GM21529 (cell line): ENCODE measurements around the gene NR4A3.
A peak's percentile ranks its signal among the peaks of the same experiment; 100 is the strongest.
"Not testable (repeated sequence)": the region's sequence is repeated elsewhere in the genome, so short reads cannot be mapped to it uniquely, and the experiment has no call there.

Experiments used
- ATAC-seq: cut with Tn5 transposase; IDR thresholded peaks from one replicate; pipeline ENCODE4 v1.9.1; 2021; ENCODE audit not compliant: unreplicated experiment

The NR4A3 gene

DNA sequence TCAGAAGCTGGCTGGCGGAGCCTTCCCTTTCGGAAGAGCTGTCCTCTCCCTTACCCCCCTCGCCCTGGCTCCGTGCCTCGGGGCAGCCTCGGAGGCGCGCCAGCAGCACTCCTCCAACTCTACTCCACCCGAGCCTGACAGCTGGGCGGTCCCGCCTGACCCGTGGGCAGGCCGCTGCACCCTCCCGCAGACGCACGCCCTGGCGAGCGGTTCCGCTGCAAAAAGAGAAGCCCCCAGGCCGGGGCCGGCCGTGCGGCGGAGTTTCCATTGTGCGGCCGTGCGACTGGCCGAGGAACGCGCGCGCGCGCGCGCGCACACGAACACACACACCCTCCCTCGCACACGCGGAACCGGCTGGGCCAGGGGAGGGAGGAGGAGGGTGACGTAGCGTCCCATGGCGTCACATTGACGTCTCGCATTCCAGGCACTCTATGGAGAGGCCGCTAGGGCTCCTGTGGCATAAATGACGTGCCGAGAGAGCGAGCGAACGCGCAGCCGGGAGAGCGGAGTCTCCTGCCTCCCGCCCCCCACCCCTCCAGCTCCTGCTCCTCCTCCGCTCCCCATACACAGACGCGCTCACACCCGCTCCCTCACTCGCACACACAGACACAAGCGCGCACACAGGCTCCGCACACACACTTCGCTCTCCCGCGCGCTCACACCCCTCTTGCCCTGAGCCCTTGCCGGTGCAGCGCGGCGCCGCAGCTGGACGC, at the start of gene NR4A3:
TSS of gene NR4A3 (plus strand) at position 490 of the 713 bp plus-strand sequence. CDS start 6,158 bp downstream, outside the sequence.
- peak; percentile 41 for ATAC-seq

- no peak for ATAC-seq
Measured at GRCh38 chr9:99773468-99774138, 48.1 kb upstream of the NR4A3 start.

GRCh38 chr9:99778308-99778707, 43.4 kb upstream of the NR4A3 start:
- no peak for ATAC-seq

DNA sequence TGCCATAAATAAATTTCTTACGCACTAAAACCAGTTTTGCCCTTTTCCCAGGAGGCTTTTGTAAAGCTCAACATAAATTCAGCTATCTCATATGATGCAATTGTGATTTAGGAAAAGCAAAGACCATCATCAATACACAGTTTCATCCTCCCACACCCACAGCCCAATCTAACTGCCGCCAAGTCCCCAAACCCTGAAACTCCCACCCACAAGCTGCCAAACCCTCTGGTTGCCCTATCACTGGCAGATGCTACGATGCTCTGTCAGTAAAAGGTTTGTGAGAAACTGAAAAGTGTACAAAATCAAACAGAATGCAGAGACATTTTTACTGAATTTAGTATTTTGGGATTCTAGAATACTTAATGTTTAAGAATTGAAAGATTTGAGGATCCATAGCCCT, 42.8 kb upstream of the NR4A3 start:
- no peak for ATAC-seq

- ATAC-seq = no peak
Measured at GRCh38 chr9:99779277-99779676, 42.4 kb upstream of the NR4A3 start.

DNA sequence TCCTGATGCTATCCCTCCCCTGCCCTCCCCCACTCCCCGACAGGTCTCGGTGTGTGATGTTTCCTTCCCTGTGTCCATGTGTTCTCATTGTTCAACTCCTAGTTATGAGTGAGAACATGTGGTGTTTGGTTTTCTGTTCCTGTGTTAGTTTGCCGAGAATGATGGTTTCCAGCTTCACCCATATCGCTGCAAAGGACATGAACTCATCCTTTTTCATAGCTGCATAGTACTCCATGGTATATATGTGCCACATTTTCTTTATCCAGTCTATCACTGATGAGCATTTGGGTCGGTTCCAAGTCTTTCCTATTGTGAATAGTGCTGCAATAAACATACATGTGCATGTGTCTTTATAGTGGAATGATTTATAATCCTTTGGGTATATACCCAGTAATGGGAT, 39.3 kb upstream of the NR4A3 start:
- not testable (repeated sequence) for ATAC-seq

DNA sequence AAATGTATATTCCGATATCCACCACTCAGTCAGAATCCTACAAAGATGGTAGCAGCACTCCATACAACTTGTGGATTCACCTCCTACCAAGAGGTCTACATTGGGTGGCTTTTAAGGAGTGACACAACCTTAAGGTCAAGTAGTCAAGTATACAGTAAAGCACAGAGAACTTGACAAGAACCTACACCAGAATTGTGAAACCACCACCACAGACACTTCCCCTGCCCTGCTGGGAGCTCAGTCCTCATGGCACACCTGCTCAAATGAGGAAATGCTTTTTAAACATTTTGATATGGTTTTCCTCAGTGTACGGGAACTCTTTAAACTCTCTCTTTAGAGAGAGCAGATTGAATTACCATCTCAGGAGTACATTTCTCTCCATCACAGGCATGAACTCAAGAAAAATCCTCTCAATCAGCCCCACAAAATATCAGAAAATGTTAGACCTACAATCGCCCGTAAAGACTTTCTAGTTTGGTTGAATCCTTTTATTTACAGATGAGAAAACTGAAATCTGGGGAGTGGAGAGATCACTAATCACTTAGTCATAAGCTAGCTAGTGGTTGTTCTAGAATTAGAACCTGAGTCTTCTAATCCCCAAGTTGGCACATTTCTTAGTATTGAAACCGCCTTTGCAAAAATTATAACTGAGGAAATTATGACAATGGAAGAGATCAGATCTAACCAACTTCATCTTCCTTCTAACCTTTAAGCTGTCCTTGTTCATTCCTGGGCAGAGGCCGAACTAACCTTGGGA, 38.5 kb upstream of the NR4A3 start:
- ATAC-seq = no peak

DNA sequence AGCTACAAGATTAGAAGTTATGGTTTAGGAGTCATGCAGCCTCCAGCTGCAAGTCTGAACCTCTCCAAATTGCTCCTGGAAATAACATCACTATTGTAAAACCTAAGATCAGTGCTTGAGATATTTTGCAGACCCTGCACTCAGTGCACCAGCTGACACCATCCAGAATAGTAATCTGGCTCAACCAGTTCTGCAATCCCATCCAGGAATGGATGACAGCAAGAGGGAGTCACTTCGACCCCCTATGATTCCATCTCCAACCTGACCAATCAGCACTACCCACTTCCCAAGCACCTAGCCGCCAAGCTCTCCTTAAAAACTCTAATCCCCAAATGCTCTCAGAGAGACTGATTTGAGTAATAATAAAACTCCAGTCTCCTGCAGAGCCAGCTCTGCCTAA, 37.9 kb upstream of the NR4A3 start:
- no peak for ATAC-seq

DNA sequence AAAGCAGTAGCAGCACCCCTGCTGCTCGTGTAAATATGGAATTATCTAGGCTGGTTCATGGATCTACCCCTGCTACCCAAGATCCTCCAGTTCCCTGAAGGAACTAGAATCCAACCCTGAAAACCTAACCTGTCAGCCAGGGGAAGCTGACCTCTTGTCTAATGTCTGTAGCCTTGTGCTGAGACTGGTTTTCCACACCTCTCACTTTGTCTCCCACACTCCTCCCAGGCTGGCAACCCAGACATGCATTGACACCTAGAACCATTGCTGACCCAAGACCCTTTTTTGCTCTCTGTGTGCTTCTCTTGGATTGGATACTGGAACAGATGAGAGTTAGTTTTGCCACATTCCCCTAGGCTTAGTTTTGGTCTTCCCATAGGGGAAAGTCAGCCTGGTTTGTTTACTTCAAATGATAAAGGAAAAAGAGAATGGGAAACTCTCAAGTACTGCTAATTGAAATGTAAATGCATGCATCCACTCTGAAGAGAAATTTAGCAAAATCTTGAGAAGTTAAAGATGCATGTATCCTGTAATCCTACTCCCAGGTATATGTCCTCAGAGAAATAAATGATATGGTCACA, 36.6 kb upstream of the NR4A3 start:
- no peak for ATAC-seq

- no peak for ATAC-seq
Measured at GRCh38 chr9:99787556-99787955, 34.1 kb upstream of the NR4A3 start.

- no peak for ATAC-seq
Measured at GRCh38 chr9:99793528-99793927, 28.2 kb upstream of the NR4A3 start.

DNA sequence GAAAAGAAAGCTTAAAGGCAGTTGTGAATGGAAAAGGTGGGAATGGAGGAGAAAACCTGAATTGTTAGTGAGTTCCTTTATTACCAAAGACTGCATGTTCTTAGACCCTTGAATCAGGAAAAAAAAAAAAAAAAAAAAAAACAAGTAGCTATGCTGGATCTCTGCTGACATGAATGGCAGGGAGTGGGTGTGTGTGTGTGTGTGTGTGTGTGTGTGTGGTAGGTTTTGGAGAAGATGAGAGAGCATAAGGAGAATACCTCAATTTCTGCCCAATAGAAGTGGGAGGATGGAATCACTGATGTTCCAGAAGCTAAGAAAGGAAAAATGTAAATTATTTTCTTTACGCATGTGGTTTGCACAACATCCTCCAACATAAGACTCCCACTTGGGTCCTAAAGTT, 25.5 kb upstream of the NR4A3 start:
- ATAC-seq = no peak

DNA sequence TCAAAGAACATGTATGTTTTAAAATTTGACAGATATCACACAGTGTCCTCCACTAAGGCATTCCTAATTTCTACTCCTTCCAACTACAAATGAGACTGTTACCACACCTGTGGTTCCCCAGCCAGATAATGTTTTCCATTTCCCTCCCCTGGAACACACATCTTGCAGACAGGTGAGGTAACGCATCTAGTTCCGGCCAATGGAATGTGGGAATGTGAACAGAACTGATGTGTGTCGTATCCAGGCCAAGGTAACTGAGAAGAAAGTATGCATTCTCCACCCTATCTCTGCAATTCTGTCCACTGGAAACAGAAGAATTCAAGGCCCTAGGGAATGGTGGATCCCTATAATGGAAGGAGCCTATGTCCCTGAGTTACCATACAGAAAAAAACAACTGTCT, 19.9 kb upstream of the NR4A3 start:
- no peak for ATAC-seq

- ATAC-seq = no peak
Measured at GRCh38 chr9:99803694-99804093, 18.0 kb upstream of the NR4A3 start.

- peak; percentile 68 for ATAC-seq
Measured at GRCh38 chr9:99807276-99807852, 14.3 kb upstream of the NR4A3 start.

DNA sequence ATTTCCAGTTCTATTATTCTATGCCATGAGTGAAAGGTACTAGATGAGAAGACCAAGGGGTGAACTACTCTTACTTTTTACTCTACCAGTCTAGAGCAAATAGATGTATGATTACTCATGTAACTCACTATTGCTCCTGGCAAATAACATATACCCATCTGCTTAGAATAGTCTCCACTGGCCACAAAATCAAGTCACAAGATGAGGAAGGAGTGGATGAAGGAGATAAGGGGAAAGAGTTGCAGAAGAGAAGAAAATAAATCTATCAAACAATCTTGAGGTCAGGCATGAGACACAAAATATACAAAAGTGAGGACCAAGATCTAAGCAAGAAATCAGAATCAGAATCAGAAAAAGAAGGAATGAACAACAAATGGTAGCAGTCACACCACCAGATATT, 13.7 kb upstream of the NR4A3 start:
- ATAC-seq = no peak

GRCh38 chr9:99808454-99808853, 13.2 kb upstream of the NR4A3 start:
- no peak for ATAC-seq

DNA sequence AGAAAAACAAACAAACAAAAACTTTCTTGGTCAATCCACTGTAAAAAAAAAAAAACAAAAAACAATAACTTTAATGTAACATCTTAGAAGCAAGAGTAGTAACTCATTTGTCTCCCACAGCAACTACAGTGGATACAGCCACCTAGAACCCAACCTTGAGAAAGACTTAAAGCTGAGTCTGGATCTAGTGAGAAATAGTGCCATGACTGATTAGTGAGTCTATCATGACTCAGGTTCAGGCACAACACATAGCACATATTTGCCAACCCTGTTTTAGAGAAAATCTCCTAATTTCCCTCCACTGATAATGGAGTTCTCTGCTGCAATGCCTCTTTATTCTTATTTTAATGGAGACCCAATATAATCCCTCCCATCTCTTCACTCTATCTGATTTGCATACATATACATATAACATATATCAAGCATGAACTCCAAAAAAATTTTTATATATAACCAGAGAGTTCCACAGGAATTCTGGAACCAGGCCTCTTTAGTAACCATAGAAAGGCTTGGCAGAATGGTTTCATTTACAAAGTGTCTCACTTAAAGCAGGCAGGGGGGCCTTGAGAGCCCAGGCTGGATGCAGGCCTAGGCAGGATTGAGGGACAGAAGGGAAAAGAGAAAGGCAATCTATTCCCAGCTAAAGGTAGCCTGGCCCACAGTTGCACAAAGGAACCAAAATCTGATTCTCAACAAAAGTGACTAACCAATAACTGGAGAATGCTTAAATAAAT, 11.9 kb upstream of the NR4A3 start:
- ATAC-seq = no peak

- no peak for ATAC-seq
Measured at GRCh38 chr9:99811172-99811571, 10.5 kb upstream of the NR4A3 start.

DNA sequence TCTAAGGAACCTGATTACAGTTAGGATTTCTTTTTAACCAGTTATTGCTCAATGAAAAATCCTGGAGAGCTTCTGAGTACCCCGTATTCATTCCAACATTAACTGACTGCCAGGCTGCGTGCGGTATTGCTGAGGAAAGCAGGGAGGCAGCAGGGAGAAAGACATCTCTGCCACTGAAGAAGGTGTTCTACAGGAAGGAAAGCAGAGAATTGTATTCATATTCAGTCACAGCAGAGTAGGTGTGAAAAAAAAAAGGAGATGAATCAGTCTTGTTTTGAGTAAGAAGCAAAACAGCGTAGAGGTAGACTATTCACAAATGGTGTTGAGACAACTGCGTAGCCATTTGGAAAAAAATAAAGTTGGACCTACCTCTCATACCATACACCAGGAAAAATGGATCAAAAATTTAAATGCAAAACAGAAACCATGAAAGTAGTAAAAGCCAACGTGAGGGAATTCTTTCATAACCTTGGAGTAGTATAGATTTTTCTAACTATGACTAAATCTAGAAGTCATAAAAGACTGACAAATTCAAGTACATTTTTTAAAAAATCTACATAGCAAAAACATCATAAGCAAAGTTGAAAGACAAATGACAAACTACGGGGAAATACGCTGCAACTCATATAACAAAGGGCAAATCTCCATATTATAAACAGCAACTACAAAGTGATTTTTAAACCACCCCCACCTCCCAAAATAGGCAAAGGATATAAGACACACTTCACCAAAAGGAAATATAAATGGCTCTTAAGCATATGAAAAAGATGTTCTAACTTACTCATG, 9.9 kb upstream of the NR4A3 start:
- ATAC-seq = peak; percentile 76
